Osteocyte (in vitro differentiated cells): ENCODE results near the gene KRTAP10-4. TPM values are rescaled to one million over a fixed set of nuclear protein-coding genes. Genes with fewer than 3 reads are reported as not detected.

ENCODE experiments used
- DNase-seq: peaks from one replicate; pipeline ENCODE4 v3.0.0; 2021; ENCODE audit warnings: mixed read lengths; ENCODE audit not compliant: unreplicated experiment; ENCODE audit errors: extremely low spot score
- H3K27ac Mint-ChIP-seq: one replicate; pipeline ENCODE4 v1.8.0; 2021; ENCODE audit warnings: mild to moderate bottlenecking, mixed read lengths; ENCODE audit not compliant: unreplicated experiment
- H3K27me3 Mint-ChIP-seq: one replicate; pipeline ENCODE4 v1.8.0; 2021; ENCODE audit warnings: mixed read lengths; ENCODE audit not compliant: unreplicated experiment
- H3K36me3 Mint-ChIP-seq: one replicate; pipeline ENCODE4 v1.8.0; 2021; ENCODE audit warnings: mixed read lengths; ENCODE audit not compliant: unreplicated experiment
- H3K4me1 Mint-ChIP-seq: one replicate; pipeline ENCODE4 v1.8.0; 2021; ENCODE audit warnings: mixed read lengths; ENCODE audit not compliant: unreplicated experiment
- H3K4me3 Mint-ChIP-seq: one replicate; pipeline ENCODE4 v1.8.0; 2021; ENCODE audit warnings: mild to moderate bottlenecking, moderate library complexity, mixed read lengths; ENCODE audit not compliant: unreplicated experiment
- H3K9me3 Mint-ChIP-seq: one replicate; pipeline ENCODE4 v1.8.0; 2021; ENCODE audit warnings: mixed read lengths; ENCODE audit not compliant: unreplicated experiment
- CTCF ChIP-seq: fragments of 200-600 bp; sonication (generic); IDR thresholded peaks from 2 replicates; pipeline ENCODE4 v1.5.0; 2021; ENCODE audit warnings: antibody characterized with exemption, mild to moderate bottlenecking, moderate library complexity
- total RNA-seq: library from RNA; stranded (reverse); gene quantifications from 2 replicates; pipeline ENCODE4 v1.2.1, GENCODE V29; 2021

Gene KRTAP10-4
- total RNA-seq, 1 donor from 2014 or later: not detected

DNA sequence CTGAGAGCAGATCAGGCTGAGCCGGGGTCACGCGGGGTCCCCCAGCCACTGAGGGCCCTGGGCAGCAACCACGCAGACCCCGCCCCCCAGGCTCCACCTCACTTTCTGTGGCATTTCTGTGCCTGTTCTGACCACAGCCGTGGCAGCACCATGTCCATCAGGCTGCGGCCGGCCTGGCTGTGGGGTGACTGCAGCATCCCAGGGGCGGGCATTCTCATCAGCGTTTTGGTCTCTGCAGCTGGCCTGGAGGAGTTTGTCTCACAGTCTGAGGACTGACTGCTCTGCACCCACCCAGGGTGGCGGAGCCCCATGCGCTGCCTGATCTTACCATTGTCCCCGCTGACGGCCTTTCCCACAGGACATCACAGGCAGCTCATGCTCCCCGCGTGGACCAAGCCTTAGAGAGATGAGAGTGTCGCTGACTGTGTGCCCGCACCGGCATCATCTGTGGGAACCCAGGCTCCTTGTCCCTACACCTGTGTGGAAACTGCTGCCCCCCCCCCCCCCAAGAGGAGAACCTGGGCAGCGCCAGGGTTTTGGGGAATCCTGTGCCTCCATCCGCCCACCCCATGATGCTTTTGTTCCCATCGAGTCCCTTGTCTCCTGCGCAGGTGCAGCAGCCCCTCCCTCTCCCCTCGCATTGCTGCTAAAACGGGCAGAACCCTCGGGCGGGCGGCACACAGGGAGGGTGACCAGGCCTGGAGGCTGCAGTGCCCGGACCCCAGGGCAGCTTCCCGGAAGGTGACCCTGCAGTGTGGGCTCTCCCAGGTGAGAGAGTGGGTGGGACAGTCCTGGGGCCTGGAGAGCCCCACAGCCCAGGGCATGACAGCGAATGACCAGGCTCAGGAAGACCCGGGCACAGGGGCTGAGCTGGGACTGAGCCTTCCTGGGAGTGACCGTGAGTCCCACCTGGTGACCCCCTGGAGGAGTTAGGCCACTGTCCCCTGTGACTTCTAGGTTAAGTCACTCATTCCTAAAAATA, 35.3 kb upstream of the KRTAP10-4 start:
- no peak for TF ChIP-seq CTCF
- H3K36me3 Mint-ChIP-seq: no peaks in the 10 kb centered on the region
- H3K27me3 Mint-ChIP-seq: peaks cover 12% of the 10 kb centered on the region
- H3K27ac Mint-ChIP-seq: no peak overlapping the region
- H3K4me1 Mint-ChIP-seq: no peaks in the 10 kb centered on the region
- peak; percentile 80 for DNase-seq
- no peak overlapping the region for H3K4me3 Mint-ChIP-seq
- H3K9me3 Mint-ChIP-seq: no peaks in the 10 kb centered on the region

- TF ChIP-seq CTCF: no peak
- Mint-ChIP-seq H3K27me3 (peaks cover 12% of the 10 kb centered on the region), H3K4me1 (no peaks in the 10 kb centered on the region), H3K27ac (no peak overlapping the region), H3K4me3 (no peak overlapping the region), H3K36me3 (no peaks in the 10 kb centered on the region), H3K9me3 (no peaks in the 10 kb centered on the region)
- peak; percentile 81 for DNase-seq
Observed at GRCh38 chr21:44539046-44539445, 34.5 kb upstream of the KRTAP10-4 start.

GRCh38 chr21:44539991-44540666, 33.4 kb upstream of the KRTAP10-4 start, which contains the start of gene KRTAP10-1:
KRTAP10-1 (minus strand) TSS chr21:44540195; CDS start chr21:44540150, 45 bp downstream.
- H3K27me3 Mint-ChIP-seq: peaks cover 12% of the 10 kb centered on the region
- no peak within 1 kb of the TSS for H3K4me3 Mint-ChIP-seq
- no peaks in the 10 kb centered on the region for H3K9me3 Mint-ChIP-seq
- no peaks in the 10 kb centered on the region for H3K36me3 Mint-ChIP-seq
- H3K27ac Mint-ChIP-seq: no peak within 1 kb of the TSS
- DNase-seq: peak; percentile 83
- TF ChIP-seq CTCF: no peak
- no peaks in the 10 kb centered on the region for H3K4me1 Mint-ChIP-seq

DNA sequence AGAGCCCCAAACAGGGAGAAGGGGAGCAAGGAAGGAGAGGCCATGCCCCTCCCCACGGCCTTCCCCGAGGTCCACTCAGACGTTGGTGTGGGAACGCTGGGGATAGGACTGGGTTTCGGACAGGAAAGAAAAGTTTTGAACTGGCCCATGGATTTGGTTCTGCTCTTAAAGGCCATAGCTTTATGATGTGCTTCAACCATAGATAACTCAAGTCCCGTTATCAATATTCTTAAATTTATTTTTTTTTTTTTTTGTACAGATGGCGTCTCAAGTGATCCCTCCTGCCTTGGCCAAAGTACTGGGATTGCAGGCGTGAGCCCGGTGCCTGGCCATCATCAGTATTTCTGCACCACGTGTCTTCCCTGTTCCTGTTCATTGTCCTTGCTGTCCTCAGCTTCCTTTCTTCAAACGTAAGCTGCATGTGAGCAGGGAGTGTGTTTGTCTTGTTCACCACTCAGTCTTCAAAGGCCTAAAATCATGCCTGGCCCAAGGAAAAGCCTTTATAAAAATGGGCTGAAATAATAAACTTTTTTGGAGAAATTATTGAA, 32.7 kb upstream of the KRTAP10-4 start:
- Mint-ChIP-seq H3K27me3 (peaks cover 12% of the 10 kb centered on the region), H3K27ac (no peak overlapping the region), H3K36me3 (no peaks in the 10 kb centered on the region), H3K9me3 (peaks cover 5% of the 10 kb centered on the region), H3K4me3 (no peak overlapping the region), H3K4me1 (no peaks in the 10 kb centered on the region)
- no peak for TF ChIP-seq CTCF
- DNase-seq: peak; percentile 30
